Choroid plexus epithelial cell (primary cell): ENCODE data around the gene PRSS36.
"Not testable (repeated sequence)": the region's sequence is repeated elsewhere in the genome, so short reads cannot be mapped to it uniquely, and the experiment has no call there.

Experiments
- DNase-seq: peaks from one replicate; pipeline ENCODE4 v3.0.0-alpha.2; 2010; ENCODE audit warnings: low read depth
- H3K4me3 ChIP-seq: 2 replicates; pipeline ENCODE4 v1.5.1; 2011; ENCODE audit warnings: low read depth, mild to moderate bottlenecking, control low read depth, low read length, moderate library complexity
- TF ChIP-seq, protein P1 (sequence below): conservative IDR thresholded peaks from 2 replicates; pipeline ENCODE4 v1.5.1; 2011; ENCODE audit warnings: low read depth, mild to moderate bottlenecking, control low read depth, inconsistent platforms, low read length, moderate library complexity

PRSS36 gene

DNA sequence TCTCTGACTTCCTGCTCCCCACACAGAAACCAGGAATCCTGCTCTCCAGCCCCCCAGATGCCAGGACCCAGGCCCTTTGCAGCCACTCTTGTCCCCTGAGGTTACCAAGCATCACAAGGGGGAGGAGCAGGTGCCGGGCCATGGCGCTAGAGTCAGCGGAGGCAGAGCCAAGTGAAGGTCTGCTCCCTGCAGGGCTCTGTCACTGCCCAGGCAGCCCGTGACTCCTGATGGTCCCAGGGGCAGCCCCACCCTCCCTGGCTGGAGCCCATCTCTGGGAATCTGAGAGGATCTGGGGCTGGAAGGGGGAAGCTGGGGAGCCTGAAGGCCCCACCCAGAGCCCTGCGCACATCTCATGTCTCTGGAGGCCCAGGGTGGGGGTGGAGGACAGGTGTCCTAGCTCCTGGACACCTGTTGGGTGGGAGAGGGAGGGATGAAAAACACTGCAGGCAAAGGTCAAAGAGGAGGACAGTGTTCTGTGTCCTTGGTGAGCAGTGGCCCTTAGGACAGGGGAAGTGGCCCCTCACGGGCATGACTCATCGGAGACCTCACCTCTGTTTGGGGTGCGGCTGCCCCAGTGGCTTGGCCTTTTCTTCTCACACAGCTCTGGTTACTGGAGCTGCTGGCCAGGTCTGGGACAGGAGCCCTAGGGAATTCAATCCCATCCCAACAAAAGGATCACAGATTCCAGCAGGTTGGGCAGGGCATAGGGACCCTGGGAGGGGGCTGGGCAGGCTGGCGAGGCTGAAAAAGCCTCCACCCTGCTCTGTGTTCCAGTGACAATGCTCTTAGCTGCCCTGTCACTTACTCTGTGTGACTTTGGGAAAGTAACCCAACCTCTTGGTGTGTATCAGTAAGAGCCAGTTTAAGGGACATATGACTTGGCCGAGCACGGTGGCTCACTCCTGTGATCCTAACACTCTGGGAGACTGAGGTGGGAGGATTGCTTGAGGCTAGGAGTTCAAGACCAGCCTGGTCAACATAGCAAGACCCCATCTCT, at the start of gene PRSS36:
Gene PRSS36, minus strand, starts transcription at position 173 of the 997 bp plus-strand sequence. Its CDS starts 31 bp downstream, at position 142.
- H3K4me3 ChIP-seq: no peak within 1 kb of the TSS
- no peak for DNase-seq
- TF ChIP-seq, protein P1, sequence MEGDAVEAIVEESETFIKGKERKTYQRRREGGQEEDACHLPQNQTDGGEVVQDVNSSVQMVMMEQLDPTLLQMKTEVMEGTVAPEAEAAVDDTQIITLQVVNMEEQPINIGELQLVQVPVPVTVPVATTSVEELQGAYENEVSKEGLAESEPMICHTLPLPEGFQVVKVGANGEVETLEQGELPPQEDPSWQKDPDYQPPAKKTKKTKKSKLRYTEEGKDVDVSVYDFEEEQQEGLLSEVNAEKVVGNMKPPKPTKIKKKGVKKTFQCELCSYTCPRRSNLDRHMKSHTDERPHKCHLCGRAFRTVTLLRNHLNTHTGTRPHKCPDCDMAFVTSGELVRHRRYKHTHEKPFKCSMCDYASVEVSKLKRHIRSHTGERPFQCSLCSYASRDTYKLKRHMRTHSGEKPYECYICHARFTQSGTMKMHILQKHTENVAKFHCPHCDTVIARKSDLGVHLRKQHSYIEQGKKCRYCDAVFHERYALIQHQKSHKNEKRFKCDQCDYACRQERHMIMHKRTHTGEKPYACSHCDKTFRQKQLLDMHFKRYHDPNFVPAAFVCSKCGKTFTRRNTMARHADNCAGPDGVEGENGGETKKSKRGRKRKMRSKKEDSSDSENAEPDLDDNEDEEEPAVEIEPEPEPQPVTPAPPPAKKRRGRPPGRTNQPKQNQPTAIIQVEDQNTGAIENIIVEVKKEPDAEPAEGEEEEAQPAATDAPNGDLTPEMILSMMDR: no peak

DNA sequence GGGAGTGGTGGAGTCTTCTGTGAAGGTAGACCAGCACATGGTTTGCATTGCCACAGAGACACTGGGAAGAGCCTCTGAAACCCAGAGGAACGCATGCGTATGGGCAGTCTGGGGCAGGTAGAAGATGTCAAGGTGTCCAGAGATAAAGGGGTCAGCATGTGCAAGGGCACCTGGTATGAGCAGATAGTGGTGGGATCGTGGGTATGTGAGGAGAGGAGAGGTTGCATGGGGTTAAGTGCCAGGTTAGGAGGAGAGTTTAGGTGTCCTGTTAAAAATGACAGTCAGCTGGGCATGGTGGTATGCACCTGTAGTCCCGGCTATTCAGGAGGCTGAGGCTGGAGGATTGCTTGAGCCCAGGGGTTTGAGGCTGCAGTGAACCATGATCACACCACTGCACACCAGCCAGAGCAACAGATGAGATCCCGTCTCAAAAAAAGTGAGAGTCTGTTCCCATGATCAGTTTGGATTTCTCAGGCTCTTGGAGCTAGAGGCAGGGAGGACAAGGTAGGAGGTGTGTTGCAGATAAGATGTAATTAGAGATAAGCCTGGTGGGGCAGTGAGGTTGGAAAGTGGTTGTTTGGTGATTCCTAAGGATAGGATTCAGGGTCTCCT, 49.7 kb upstream of the PRSS36 start:
- DNase-seq: no peak
- TF ChIP-seq, protein P1: no peak
- H3K4me3 ChIP-seq: no peak overlapping the region

DNA sequence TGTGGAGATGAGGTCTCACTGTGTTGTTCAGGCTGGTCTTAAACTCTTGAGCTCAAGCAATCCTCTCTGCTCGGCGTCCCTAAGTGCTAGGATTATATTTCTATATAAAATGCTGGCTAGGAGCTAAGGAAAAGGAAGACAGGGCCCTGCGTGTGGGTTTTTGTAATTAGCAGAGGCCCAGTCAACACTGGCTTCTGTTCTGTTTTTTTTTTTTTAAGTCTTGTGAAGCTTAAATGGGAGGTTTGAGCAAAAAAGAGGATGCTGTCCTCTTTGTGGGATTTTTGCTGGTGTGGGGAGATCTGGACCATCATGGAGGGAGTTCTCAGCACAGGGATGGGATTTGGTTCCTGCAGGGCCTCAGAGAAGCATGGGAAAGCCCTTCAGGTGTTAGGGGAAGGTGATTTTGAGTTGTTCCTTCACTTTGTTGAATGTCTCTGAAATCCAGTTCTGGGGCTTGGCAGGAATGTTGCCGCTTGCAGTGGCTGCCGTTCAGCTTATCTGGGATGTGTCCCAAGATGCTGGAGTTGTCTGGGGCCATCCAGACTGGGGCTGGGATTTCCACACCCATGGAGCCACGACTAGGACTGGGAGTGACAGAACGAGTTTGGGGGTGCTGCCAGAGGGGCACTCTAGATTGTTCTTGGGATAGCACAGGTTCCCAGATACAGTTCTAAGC, 48.5 kb upstream of the PRSS36 start:
- TF ChIP-seq, protein P1: no peak
- H3K4me3 ChIP-seq: no peak overlapping the region
- no peak for DNase-seq

DNA sequence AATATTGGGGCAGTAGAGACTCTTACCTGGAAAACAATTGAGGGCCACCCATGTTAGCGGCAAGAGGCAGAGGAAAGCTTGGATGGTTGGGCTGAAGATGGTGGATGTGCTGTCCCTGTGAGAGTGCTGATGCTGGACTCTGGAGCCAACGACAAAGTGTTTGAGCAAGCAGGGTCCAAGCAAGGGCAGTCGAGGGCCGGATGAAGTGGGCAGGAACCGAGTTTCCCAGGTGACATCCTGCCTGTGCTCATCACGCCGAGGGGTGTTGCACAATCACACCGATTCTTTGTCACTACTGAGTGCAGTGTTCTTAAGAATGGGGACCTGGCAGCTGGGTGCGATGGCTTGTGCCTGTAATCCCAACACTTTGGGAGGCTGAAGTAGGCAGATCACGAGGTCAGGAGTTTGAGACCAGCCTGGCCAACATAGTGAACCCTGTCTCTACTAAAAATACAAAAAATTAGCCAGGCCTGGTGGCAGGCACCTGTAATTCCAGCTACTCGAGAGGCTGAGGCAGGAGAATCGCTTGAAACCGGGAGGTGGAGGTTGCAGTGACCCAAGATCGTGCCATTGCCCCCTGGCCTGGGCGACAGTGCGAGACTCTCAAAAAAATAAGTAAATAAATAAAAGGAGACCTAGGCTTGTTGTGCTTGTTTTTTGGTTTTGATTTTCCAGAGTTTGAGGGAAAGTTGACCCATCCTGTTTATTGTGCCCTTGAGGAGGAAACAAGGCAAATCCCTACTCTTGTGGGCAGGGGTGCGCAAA, 46.6 kb upstream of the PRSS36 start:
- TF ChIP-seq, protein P1: no peak
- DNase-seq: no peak
- H3K4me3 ChIP-seq: no peak overlapping the region

DNA sequence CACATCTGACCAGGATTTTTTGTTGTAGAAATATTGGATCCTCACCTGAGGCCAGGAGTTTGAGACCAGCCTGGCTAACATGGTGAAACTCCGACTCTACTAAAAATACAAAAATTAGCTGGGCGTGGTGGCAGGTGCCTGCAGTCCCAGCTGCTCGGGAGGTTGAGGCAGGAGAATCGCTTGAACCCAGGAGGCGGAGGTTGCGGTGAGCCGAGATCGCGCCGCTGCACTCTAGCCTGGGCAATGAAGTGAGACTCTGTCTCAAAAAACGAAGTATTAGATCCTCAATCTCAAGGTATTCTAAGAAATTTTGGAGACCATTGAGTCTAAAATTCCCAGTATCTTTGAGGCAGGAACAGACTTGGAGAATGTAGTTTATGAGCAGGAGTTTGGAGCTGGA, 46.0 kb upstream of the PRSS36 start:
- not testable (repeated sequence) for DNase-seq, H3K4me3 ChIP-seq

DNA sequence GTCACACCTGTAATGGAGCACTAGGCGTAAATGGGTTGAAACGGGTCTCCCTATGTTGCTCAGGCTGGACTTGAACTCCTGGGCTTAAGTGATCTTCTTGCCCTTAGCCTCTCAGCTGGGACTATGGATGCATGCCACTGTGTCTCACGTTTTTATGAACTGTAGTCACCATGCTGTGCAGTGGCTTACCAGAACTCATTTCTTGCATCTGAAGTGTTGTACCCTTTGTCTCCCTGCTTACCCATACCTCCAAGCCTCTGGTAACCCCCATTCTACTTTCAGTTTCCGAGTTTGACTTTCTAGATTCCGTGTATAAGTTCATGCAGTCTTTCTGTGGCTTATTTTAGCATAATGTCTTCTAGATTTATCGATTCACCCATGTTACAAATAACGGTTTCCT, 45.0 kb upstream of the PRSS36 start:
- TF ChIP-seq, protein P1: no peak
- no peak overlapping the region for H3K4me3 ChIP-seq
- DNase-seq: no peak
